ENCODE results near the gene IPO8.

DNA sequence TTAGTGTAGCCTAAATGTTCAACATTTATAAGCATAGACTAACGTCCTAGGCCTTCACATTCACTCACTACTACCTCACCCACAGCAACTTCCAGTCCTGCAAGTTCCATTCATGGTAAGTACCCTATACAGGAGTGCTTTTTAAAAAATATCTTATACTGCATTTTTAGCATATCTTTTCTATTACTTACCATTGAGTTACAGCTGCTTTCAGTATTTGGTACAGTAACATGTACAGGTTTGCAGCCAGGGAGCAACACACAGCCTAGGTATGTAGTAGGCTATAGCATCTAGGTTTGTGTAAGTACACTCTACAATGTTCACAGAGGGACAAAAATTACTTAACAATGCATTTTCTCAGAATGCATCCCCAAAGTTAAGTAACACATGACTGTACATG lies 17.4 kb downstream of the IPO8 start:
- TF ChIP-seq, protein P1, sequence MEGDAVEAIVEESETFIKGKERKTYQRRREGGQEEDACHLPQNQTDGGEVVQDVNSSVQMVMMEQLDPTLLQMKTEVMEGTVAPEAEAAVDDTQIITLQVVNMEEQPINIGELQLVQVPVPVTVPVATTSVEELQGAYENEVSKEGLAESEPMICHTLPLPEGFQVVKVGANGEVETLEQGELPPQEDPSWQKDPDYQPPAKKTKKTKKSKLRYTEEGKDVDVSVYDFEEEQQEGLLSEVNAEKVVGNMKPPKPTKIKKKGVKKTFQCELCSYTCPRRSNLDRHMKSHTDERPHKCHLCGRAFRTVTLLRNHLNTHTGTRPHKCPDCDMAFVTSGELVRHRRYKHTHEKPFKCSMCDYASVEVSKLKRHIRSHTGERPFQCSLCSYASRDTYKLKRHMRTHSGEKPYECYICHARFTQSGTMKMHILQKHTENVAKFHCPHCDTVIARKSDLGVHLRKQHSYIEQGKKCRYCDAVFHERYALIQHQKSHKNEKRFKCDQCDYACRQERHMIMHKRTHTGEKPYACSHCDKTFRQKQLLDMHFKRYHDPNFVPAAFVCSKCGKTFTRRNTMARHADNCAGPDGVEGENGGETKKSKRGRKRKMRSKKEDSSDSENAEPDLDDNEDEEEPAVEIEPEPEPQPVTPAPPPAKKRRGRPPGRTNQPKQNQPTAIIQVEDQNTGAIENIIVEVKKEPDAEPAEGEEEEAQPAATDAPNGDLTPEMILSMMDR (IDR thresholded peaks at IDR 0.05): no peak
- TF ChIP-seq POLR2AphosphoS5 (IDR thresholded peaks at IDR 0.05): no peak
